GM12878 (cell line): ENCODE results near the gene GRAMD2B. TPM values are rescaled to one million over a fixed set of nuclear protein-coding genes. Genes with fewer than 3 reads are reported as not detected.

Experiments
- ATAC-seq: fragments of 200-7000 bp; cut with Tn5 transposase; 3 replicates; pipeline ENCODE4 v1.9.1; 2020; ENCODE audit warnings: mild to moderate bottlenecking, moderate library complexity
- BruUV-seq: library from RNA; stranded (reverse); fragments of 400-500 nt; replicated peaks from 2 replicates; lab custom pipeline; 2021; lab: Mats Ljungman, UMichigan
- CTCF ChIA-PET: fragments of 300-600 bp; sonication (Branson Sonifier 250); formaldehyde crosslinking; extraction: SDS; loops from one replicate; lab custom pipeline; 2021; ENCODE audit warnings: inconsistent platforms; lab: Yijun Ruan, JAX
- POLR2A ChIA-PET: fragments of 350-600 bp; formaldehyde crosslinking; extraction: SDS; loops from one replicate; lab custom pipeline; 2021; ENCODE audit warnings: inconsistent platforms; lab: Charles Lee
- RAD21 ChIA-PET: fragments of 300-600 bp; sonication (Branson Sonifier 250); formaldehyde crosslinking; loops from one replicate; lab custom pipeline; 2023; ENCODE audit warnings: antibody characterized with exemption; ENCODE audit not compliant: unreplicated experiment; lab: Charles Lee
- SMC1A ChIA-PET: fragments of 300-600 bp; sonication (Branson Sonifier 250); formaldehyde crosslinking; loops from one replicate; lab custom pipeline; 2023; ENCODE audit not compliant: unreplicated experiment, uncharacterized antibody; lab: Charles Lee
- DNase-seq: peaks from one replicate; pipeline ENCODE4 v3.0.0-alpha.2; 2011; ENCODE audit warnings: low read depth, low spot score
- FAIRE-seq: peaks from 3 replicates; lab custom pipeline; 2011; peaks lifted over from hg19 to GRCh38; lab: Jason Lieb, UNC
- H2AFZ ChIP-seq: 2 replicates; pipeline ENCODE4 v1.6.0; 2011; ENCODE audit warnings: low read depth, low read length, control low read depth; ENCODE audit not compliant: control insufficient read depth
- H3K27ac ChIP-seq: 2 replicates; pipeline ENCODE4 v1.5.1; 2011; ENCODE audit warnings: control low read depth; ENCODE audit not compliant: control insufficient read depth, insufficient read depth
- H3K27me3 ChIP-seq, 2 experiments: replicated peaks in 1 of 2; 2 replicates each; pipeline versions ENCODE4 v1.6.0 to v1.6.1; 2011; ENCODE audit warnings: low read length in 1 of 2; ENCODE audit not compliant: control insufficient read depth in 2 of 2, insufficient read depth in 2 of 2
- H3K36me3 ChIP-seq, 2 experiments: 2 replicates each; pipeline ENCODE4 v1.5.1; 2011; ENCODE audit warnings: low read length in 1 of 2; ENCODE audit not compliant: control insufficient read depth in 2 of 2, insufficient read depth in 2 of 2
- H3K4me1 ChIP-seq: 2 replicates; pipeline ENCODE4 v1.6.1; 2011; ENCODE audit warnings: mild to moderate bottlenecking, low read length, moderate library complexity, mixed read lengths; ENCODE audit not compliant: control insufficient read depth, insufficient read depth
- H3K4me2 ChIP-seq: 2 replicates; pipeline ENCODE4 v1.6.0; 2011; ENCODE audit warnings: control low read depth; ENCODE audit not compliant: control insufficient read depth, insufficient read depth
- H3K4me3 ChIP-seq: fragments of 200-600 bp; sonication (generic); 2 replicates; pipeline ENCODE4 v1.5.1; 2016
- H3K79me2 ChIP-seq: 2 replicates; pipeline ENCODE4 v1.6.0; 2011; ENCODE audit warnings: low read length; ENCODE audit not compliant: control insufficient read depth, insufficient read depth
- H3K9ac ChIP-seq: 2 replicates; pipeline ENCODE4 v1.8.0; 2011; ENCODE audit warnings: low read length, control low read depth, mixed read lengths; ENCODE audit not compliant: control insufficient read depth, insufficient read depth
- H3K9me3 ChIP-seq: replicated peaks from 3 replicates; pipeline ENCODE4 v1.5.1; 2011; ENCODE audit warnings: mild to moderate bottlenecking, low read length; ENCODE audit not compliant: control insufficient read depth, insufficient read depth
- H4K20me1 ChIP-seq: 2 replicates; pipeline ENCODE4 v1.6.0; 2011; ENCODE audit not compliant: control insufficient read depth, insufficient read depth
- PAX5 ChIP-seq: IDR thresholded peaks from 2 replicates; pipeline ENCODE4 v1.6.1; 2011; ENCODE audit warnings: low read depth, low read length, borderline replicate concordance
- POU2F2 ChIP-seq: IDR thresholded peaks from 3 replicates; pipeline ENCODE4 v1.6.1; 2011; ENCODE audit warnings: low read depth, mild to moderate bottlenecking, low read length, borderline replicate concordance
- SREBF1 ChIP-seq: IDR thresholded peaks from 2 replicates; pipeline ENCODE4 v1.6.1; 2012; ENCODE audit warnings: mild to moderate bottlenecking, low read length
- WGBS: methylation state at CpG from one replicate; pipeline ENCODE4 v1.1.6; 2016; ENCODE audit warnings: low lambda C conversion rate; ENCODE audit not compliant: insufficient replicate concordance, insufficient coverage; ENCODE audit errors: missing lambda C conversion rate; 5-methylcytosine and 5-hydroxymethylcytosine counted together
- in situ Hi-C: fragments of 300-500 bp; cut with MboI; formaldehyde crosslinking; loops from 9 replicates; pipeline ENCODE4 v1.14.3; 2018; ENCODE audit warnings: mixed read lengths
- intact Hi-C: fragments of 100-400 bp; cut with micrococcal nuclease; formaldehyde crosslinking; loops from one replicate; pipeline ENCODE4 v1.14.2; 2022; ENCODE audit not compliant: unreplicated experiment
- polyA plus RNA-seq, 11 experiments: library from polyadenylated mRNA; depleted of rRNA in 4 of 11; unstranded in 6 of 11; stranded (reverse) in 5 of 11; fragments of >200 nt; fragmentation: Nextera tagmentation in 4 of 11; fragmentation: Illumina TruSeq in 1 of 11; extraction: Ambion mirVana in 4 of 11; extraction: Trizol in 1 of 11; gene quantifications; 1 replicate in 1 of 11; 2 replicates in 10 of 11; pipeline versions ENCODE4 v1.2.1 to v1.2.3, GENCODE V29; 2011 to 2016; ENCODE audit warnings: inconsistent platforms in 2 of 11, missing spikeins in 2 of 11, low read depth in 1 of 11
- total RNA-seq, 4 experiments: library from RNA; depleted of rRNA in 3 of 4; stranded (reverse); fragments of >200 nt in 3 of 4; fragmentation: Illumina TruSeq in 1 of 4; extraction: Trizol in 1 of 4; gene quantifications; 2 replicates each; pipeline versions ENCODE4 v1.2.1 to v1.2.3, GENCODE V29; 2013 to 2021
- TF ChIP-seq, protein P1 (sequence below): fragments of 450-650 bp; IDR thresholded peaks from 2 replicates; pipeline ENCODE4 v1.6.1; 2017; ENCODE audit warnings: mild to moderate bottlenecking, moderate library complexity
- TF ChIP-seq, protein P2 (sequence below): IDR thresholded peaks from 2 replicates; pipeline ENCODE4 v1.6.1; 2012; ENCODE audit warnings: improper control_type of control experiment, low read depth, low read length; ENCODE audit not compliant: insufficient replicate concordance
- TF ChIP-seq, protein P3 (sequence below): fragments of 450-650 bp; IDR thresholded peaks from 2 replicates; pipeline ENCODE4 v1.6.1; 2018; ENCODE audit warnings: borderline replicate concordance, mild to moderate bottlenecking; ENCODE audit not compliant: partially characterized antibody

GRAMD2B gene
- total and polyA plus RNA-seq, 10 of the 15 experiments (the other 5 are each of a cell fraction or from before 2014, with no cell fraction given), result 1.9 to 21.5 (median 8.4) TPM

DNA sequence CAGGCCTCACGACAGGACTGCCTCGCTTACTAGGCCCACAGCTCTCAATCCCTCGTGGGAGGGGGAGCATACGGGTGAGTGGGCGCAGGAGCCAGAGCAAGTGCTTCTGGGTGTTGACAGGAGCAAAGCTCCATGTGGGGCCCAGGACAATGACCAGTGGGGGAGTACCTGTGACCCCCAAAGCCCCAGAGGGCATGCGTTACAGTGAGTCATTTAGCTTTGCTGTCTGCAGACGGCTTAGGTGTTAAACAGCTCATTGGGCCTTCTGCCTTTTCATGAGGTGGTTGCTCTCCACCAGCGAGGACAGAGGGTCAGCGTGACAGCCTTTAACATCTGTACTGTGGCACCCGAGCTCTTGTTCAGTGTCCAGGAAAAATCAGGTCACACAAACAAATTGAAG lies 78.2 kb downstream of the GRAMD2B start:
- Histone ChIP-seq H3K36me3 (no peaks in the 10 kb centered on the region), H4K20me1 (no peaks in the 10 kb centered on the region), H3K9me3 (no peaks in the 10 kb centered on the region), H3K4me2 (no peak overlapping the region), H3K9ac (no peak overlapping the region), H2AFZ (no peak overlapping the region), H3K27ac (no peak overlapping the region), H3K4me3 (no peak overlapping the region), H3K4me1 (no peaks in the 10 kb centered on the region), H3K27me3 (no peaks in the 10 kb centered on the region), H3K79me2 (no peaks in the 10 kb centered on the region)
- in situ Hi-C loops, result no loop called here
- no peak for DNase-seq
- BruUV-seq, result no TSS peak
- POLR2A ChIA-PET, result interaction anchor here (0.5 kb wide), 1 partner anchor 72 kb away, joined by 7 read pairs; no protein-coding TSS in a partner anchor
- 55% methylated on average over 10 of the region's 10 CpGs for WGBS
- CTCF ChIA-PET, result interaction anchor here (0.7 to 4.2 kb wide), 12 partner anchors 12 to 1096 kb away, joined by 3 to 133 read pairs (median 4); no protein-coding TSS in a partner anchor
- TF ChIP-seq POU2F2 (no peak), PAX5 (no peak), SREBF1 (no peak)
- TF ChIP-seq, protein P1, sequence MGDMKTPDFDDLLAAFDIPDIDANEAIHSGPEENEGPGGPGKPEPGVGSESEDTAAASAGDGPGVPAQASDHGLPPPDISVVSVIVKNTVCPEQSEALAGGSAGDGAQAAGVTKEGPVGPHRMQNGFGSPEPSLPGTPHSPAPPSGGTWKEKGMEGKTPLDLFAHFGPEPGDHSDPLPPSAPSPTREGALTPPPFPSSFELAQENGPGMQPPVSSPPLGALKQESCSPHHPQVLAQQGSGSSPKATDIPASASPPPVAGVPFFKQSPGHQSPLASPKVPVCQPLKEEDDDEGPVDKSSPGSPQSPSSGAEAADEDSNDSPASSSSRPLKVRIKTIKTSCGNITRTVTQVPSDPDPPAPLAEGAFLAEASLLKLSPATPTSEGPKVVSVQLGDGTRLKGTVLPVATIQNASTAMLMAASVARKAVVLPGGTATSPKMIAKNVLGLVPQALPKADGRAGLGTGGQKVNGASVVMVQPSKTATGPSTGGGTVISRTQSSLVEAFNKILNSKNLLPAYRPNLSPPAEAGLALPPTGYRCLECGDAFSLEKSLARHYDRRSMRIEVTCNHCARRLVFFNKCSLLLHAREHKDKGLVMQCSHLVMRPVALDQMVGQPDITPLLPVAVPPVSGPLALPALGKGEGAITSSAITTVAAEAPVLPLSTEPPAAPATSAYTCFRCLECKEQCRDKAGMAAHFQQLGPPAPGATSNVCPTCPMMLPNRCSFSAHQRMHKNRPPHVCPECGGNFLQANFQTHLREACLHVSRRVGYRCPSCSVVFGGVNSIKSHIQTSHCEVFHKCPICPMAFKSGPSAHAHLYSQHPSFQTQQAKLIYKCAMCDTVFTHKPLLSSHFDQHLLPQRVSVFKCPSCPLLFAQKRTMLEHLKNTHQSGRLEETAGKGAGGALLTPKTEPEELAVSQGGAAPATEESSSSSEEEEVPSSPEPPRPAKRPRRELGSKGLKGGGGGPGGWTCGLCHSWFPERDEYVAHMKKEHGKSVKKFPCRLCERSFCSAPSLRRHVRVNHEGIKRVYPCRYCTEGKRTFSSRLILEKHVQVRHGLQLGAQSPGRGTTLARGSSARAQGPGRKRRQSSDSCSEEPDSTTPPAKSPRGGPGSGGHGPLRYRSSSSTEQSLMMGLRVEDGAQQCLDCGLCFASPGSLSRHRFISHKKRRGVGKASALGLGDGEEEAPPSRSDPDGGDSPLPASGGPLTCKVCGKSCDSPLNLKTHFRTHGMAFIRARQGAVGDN, result no peak
- TF ChIP-seq, protein P2, sequence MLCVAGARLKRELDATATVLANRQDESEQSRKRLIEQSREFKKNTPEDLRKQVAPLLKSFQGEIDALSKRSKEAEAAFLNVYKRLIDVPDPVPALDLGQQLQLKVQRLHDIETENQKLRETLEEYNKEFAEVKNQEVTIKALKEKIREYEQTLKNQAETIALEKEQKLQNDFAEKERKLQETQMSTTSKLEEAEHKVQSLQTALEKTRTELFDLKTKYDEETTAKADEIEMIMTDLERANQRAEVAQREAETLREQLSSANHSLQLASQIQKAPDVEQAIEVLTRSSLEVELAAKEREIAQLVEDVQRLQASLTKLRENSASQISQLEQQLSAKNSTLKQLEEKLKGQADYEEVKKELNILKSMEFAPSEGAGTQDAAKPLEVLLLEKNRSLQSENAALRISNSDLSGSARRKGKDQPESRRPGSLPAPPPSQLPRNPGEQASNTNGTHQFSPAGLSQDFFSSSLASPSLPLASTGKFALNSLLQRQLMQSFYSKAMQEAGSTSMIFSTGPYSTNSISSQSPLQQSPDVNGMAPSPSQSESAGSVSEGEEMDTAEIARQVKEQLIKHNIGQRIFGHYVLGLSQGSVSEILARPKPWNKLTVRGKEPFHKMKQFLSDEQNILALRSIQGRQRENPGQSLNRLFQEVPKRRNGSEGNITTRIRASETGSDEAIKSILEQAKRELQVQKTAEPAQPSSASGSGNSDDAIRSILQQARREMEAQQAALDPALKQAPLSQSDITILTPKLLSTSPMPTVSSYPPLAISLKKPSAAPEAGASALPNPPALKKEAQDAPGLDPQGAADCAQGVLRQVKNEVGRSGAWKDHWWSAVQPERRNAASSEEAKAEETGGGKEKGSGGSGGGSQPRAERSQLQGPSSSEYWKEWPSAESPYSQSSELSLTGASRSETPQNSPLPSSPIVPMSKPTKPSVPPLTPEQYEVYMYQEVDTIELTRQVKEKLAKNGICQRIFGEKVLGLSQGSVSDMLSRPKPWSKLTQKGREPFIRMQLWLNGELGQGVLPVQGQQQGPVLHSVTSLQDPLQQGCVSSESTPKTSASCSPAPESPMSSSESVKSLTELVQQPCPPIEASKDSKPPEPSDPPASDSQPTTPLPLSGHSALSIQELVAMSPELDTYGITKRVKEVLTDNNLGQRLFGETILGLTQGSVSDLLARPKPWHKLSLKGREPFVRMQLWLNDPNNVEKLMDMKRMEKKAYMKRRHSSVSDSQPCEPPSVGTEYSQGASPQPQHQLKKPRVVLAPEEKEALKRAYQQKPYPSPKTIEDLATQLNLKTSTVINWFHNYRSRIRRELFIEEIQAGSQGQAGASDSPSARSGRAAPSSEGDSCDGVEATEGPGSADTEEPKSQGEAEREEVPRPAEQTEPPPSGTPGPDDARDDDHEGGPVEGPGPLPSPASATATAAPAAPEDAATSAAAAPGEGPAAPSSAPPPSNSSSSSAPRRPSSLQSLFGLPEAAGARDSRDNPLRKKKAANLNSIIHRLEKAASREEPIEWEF, result no peak
- TF ChIP-seq, protein P3, sequence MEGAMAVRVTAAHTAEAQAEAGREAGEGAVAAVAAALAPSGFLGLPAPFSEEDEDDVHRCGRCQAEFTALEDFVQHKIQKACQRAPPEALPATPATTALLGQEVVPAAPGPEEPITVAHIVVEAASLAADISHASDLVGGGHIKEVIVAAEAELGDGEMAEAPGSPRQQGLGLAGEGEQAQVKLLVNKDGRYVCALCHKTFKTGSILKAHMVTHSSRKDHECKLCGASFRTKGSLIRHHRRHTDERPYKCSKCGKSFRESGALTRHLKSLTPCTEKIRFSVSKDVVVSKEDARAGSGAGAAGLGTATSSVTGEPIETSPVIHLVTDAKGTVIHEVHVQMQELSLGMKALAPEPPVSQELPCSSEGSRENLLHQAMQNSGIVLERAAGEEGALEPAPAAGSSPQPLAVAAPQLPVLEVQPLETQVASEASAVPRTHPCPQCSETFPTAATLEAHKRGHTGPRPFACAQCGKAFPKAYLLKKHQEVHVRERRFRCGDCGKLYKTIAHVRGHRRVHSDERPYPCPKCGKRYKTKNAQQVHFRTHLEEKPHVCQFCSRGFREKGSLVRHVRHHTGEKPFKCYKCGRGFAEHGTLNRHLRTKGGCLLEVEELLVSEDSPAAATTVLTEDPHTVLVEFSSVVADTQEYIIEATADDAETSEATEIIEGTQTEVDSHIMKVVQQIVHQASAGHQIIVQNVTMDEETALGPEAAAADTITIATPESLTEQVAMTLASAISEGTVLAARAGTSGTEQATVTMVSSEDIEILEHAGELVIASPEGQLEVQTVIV, result no peak
- RAD21 ChIA-PET, result interaction anchor here (0.6 to 1.1 kb wide), 3 partner anchors 148 to 219 kb away, joined by 3 to 4 read pairs (median 3); no protein-coding TSS in a partner anchor
- ATAC-seq, result no peak
- intact Hi-C loops, result loop anchor here (2.0 to 5.0 kb wide), 2 partner anchors 36 to 147 kb away; no protein-coding TSS in a partner anchor
- SMC1A ChIA-PET, result interaction anchor here (1.1 to 3.1 kb wide), 7 partner anchors 25 to 163 kb away, joined by 3 to 40 read pairs (median 6); partner anchors contain the start of gene GRAMD2B
- no peak for FAIRE-seq
